HepG2 (cell line): Measurements from ENCODE around the gene KBTBD3. TPM values are rescaled to one million over a fixed set of nuclear protein-coding genes. Genes with fewer than 3 reads are reported as not detected.

Experiments used
- ATAC-seq: fragments of 200-7000 bp; cut with Tn5 transposase; 3 replicates; pipeline ENCODE4 v1.9.1; 2020; ENCODE audit warnings: mild to moderate bottlenecking, moderate library complexity
- BruUV-seq: library from RNA; stranded (reverse); fragments of 400-500 nt; replicated peaks from 2 replicates; lab custom pipeline; 2021; lab: Mats Ljungman, UMichigan
- CTCF ChIA-PET: fragments of 300-600 bp; formaldehyde crosslinking; extraction: SDS; loops from one replicate; lab custom pipeline; 2021; ENCODE audit warnings: low total read pairs, inconsistent platforms, low intra/inter-chr PET ratio; lab: Yijun Ruan, JAX
- POLR2A ChIA-PET: fragments of 350-600 bp; sonication (Branson Sonifier 250); formaldehyde crosslinking; loops from one replicate; lab custom pipeline; 2020; ENCODE audit warnings: antibody characterized with exemption, inconsistent platforms; lab: Yijun Ruan, JAX
- DNase-seq: peaks from one replicate; pipeline ENCODE4 v3.0.0-alpha.2; 2015; ENCODE audit warnings: low spot score
- FAIRE-seq: peaks from 3 replicates; lab custom pipeline; 2011; peaks lifted over from hg19 to GRCh38; lab: Jason Lieb, UNC
- H2AFZ ChIP-seq: one replicate; pipeline ENCODE4 v1.6.1; 2011; ENCODE audit warnings: low read length, inconsistent platforms
- H3K27ac ChIP-seq: fragments of 300-600 bp; 3 replicates; pipeline ENCODE4 v1.8.0; 2011; ENCODE audit warnings: mixed run types, mild to moderate bottlenecking, mixed read lengths, low read length, inconsistent platforms; ENCODE audit not compliant: insufficient read depth; ENCODE audit errors: extremely low read length
- H3K27me3 ChIP-seq, 2 experiments: fragments of 200-600 bp in 1 of 2; 2 replicates in 1 of 2; 3 replicates in 1 of 2; pipeline versions ENCODE4 v1.6.0 to v1.8.0; 2011; ENCODE audit warnings: low read length in 2 of 2, mild to moderate bottlenecking in 2 of 2, moderate library complexity in 2 of 2, inconsistent platforms in 1 of 2; ENCODE audit not compliant: insufficient read depth in 2 of 2, control insufficient read depth in 1 of 2
- H3K36me3 ChIP-seq, 2 experiments: fragments of 200-600 bp in 1 of 2; replicated peaks in 1 of 2; 2 replicates in 1 of 2; 3 replicates in 1 of 2; pipeline versions ENCODE4 v1.5.1 to v1.8.0; 2011; ENCODE audit warnings: low read length in 2 of 2, inconsistent platforms in 1 of 2; ENCODE audit not compliant: insufficient read depth in 2 of 2, control insufficient read depth in 1 of 2
- H3K4me1 ChIP-seq: 2 replicates; pipeline ENCODE4 v1.5.1; 2012; ENCODE audit warnings: low read length, inconsistent platforms; ENCODE audit not compliant: insufficient read depth
- H3K4me2 ChIP-seq: 2 replicates; pipeline ENCODE4 v1.6.0; 2011; ENCODE audit warnings: low read depth, low read length, inconsistent platforms
- H3K4me3 ChIP-seq, 3 experiments: fragments of 200-600 bp in 1 of 3; sonication (generic), shearing (Covaris generic) in 1 of 3; replicated peaks in 1 of 3; 2 replicates each; pipeline ENCODE4 v1.5.1; 2011 to 2016; ENCODE audit warnings: low read length in 3 of 3, inconsistent platforms in 2 of 3, low read depth in 2 of 3, mild to moderate bottlenecking in 2 of 3, control low read depth in 1 of 3, mixed read lengths in 1 of 3; ENCODE audit not compliant: insufficient read depth in 1 of 3
- H3K79me2 ChIP-seq: one replicate; pipeline ENCODE4 v1.6.1; 2011; ENCODE audit warnings: low read length, inconsistent platforms; ENCODE audit not compliant: insufficient read depth
- H3K9ac ChIP-seq: 2 replicates; pipeline ENCODE4 v1.6.0; 2011; ENCODE audit warnings: mild to moderate bottlenecking, low read depth, low read length, inconsistent platforms; ENCODE audit not compliant: insufficient read depth
- H3K9me3 ChIP-seq: 2 replicates; pipeline ENCODE4 v1.5.1; 2012; ENCODE audit warnings: mild to moderate bottlenecking, low read length
- H4K20me1 ChIP-seq: 2 replicates; pipeline ENCODE4 v1.6.0; 2011; ENCODE audit warnings: inconsistent platforms, mild to moderate bottlenecking, low read length, moderate library complexity; ENCODE audit not compliant: insufficient read depth
- FOXA1 ChIP-seq, 2 experiments: fragments of 450-650 bp in 1 of 2; sonication (generic) in 1 of 2; formaldehyde crosslinking in 1 of 2; IDR thresholded peaks; 2 replicates each; pipeline versions ENCODE4 v1.4.0 to v1.6.1; 2016 to 2020; ENCODE audit warnings: missing genetic modification reagents in 1 of 2
- HNRNPLL ChIP-seq: fragments of 200-400 bp; formaldehyde crosslinking; IDR thresholded peaks from 2 replicates; pipeline ENCODE4 v1.6.1; 2017; ENCODE audit warnings: mild to moderate bottlenecking, low read depth, low read length; ENCODE audit not compliant: poor library complexity, severe bottlenecking
- PTBP1 ChIP-seq: fragments of 200-400 bp; formaldehyde crosslinking; IDR thresholded peaks from 2 replicates; pipeline ENCODE4 v1.6.1; 2018; ENCODE audit warnings: low read length, low read depth; ENCODE audit not compliant: poor library complexity, severe bottlenecking
- SRSF1 ChIP-seq: fragments of 200-400 bp; formaldehyde crosslinking; optimal IDR thresholded peaks from 2 replicates; pipeline ENCODE3; 2017; ENCODE audit warnings: mild to moderate bottlenecking, low read depth, low read length, moderate library complexity
- ZMYM2 ChIP-seq: sonication (generic); formaldehyde crosslinking; IDR thresholded peaks from 2 replicates; pipeline ENCODE4 v1.8.0; 2022; ENCODE audit warnings: mild to moderate bottlenecking, missing genetic modification reagents
- ZNF207 ChIP-seq: fragments of 450-650 bp; IDR thresholded peaks from 2 replicates; pipeline ENCODE4 v1.6.1; 2016; ENCODE audit warnings: antibody characterized with exemption, borderline replicate concordance
- ZNF703 ChIP-seq: sonication (generic); formaldehyde crosslinking; IDR thresholded peaks from 2 replicates; pipeline ENCODE4 v1.5.1; 2020; ENCODE audit warnings: missing genetic modification reagents, mild to moderate bottlenecking, moderate library complexity, borderline replicate concordance
- in situ Hi-C: cut with HindIII; loops from 2 replicates; pipeline ENCODE4 v1.10.0; 2017; ENCODE audit warnings: low pct_unique_long_range_greater_than_20kb; ENCODE audit not compliant: extremely low pct_ligation_motif_present
- intact Hi-C: fragments of 100-400 bp; cut with micrococcal nuclease; formaldehyde crosslinking; loops from one replicate; pipeline ENCODE4 v1.10.0; 2022; ENCODE audit not compliant: unreplicated experiment
- polyA plus RNA-seq, 8 experiments: library from polyadenylated mRNA; depleted of rRNA in 3 of 8; stranded (reverse) in 7 of 8; unstranded in 1 of 8; fragments of >200 nt; fragmentation: Illumina TruSeq in 4 of 8; extraction: Trizol in 4 of 8; gene quantifications; 2 replicates each; pipeline versions ENCODE4 v1.2.1 to v1.2.3, GENCODE V29; 2011 to 2016; ENCODE audit warnings: low read depth in 4 of 8, missing spikeins in 1 of 8, mixed read lengths in 1 of 8; ENCODE audit not compliant: insufficient read depth in 1 of 8
- total RNA-seq, 5 experiments: library from RNA; depleted of rRNA; stranded (reverse); fragments of >200 nt; fragmentation: Illumina TruSeq; extraction: Trizol; gene quantifications; 2 replicates each; pipeline ENCODE4 v1.2.3, GENCODE V29; 2016; ENCODE audit warnings: low read depth in 1 of 5
- TF ChIP-seq, protein P1 (sequence below): sonication (generic); formaldehyde crosslinking; IDR thresholded peaks from 2 replicates; pipeline ENCODE4 v1.9.0; 2021; ENCODE audit warnings: missing genetic modification reagents, mild to moderate bottlenecking, borderline replicate concordance
- TF ChIP-seq, protein P2 (sequence below): sonication (generic); formaldehyde crosslinking; IDR thresholded peaks from 2 replicates; pipeline ENCODE4 v1.5.0; 2020; ENCODE audit warnings: missing genetic modification reagents
- TF ChIP-seq, protein P3 (sequence below): IDR thresholded peaks from 2 replicates; pipeline ENCODE4 v1.6.1; 2018; ENCODE audit warnings: missing genetic modification reagents, mild to moderate bottlenecking, missing compliant biosample characterization
- TF ChIP-seq, protein P4 (sequence below): sonication (generic); formaldehyde crosslinking; IDR thresholded peaks from 2 replicates; pipeline ENCODE4 v1.5.1; 2020; ENCODE audit warnings: missing genetic modification reagents, mild to moderate bottlenecking, borderline replicate concordance

The KBTBD3 gene
- total and polyA plus RNA-seq, 2 of the 13 experiments (the other 11 are each of a cell fraction or from before 2014, with no cell fraction given) = 1.8 to 7.4 TPM

DNA sequence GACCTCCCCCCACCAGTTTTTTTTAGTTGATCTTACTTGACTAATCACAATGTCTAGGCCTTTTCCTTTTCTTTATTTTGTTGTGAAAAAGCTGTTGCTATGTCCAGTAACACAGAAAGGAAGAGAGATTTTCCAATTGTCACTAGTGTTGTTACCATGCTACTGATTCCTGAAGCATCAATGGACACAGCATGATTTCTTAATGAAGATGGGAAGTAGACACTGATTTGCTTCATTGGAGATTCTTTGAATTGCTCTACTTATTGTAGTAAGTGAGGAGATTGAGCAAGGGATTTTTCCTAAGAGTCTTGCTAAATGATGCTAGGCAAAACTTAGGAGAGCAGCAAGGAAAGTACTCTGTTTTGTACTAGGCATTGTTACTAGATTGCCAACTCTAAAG, 4.9 kb upstream of the KBTBD3 start:
- H3K4me1 ChIP-seq = peaks cover 41% of the 10 kb centered on the region
- peaks cover 6% of the 10 kb centered on the region; the same call in 1 of the 2 replicates for H4K20me1 ChIP-seq
- TF ChIP-seq, protein P1, sequence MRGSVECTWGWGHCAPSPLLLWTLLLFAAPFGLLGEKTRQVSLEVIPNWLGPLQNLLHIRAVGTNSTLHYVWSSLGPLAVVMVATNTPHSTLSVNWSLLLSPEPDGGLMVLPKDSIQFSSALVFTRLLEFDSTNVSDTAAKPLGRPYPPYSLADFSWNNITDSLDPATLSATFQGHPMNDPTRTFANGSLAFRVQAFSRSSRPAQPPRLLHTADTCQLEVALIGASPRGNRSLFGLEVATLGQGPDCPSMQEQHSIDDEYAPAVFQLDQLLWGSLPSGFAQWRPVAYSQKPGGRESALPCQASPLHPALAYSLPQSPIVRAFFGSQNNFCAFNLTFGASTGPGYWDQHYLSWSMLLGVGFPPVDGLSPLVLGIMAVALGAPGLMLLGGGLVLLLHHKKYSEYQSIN = no peak
- TF ChIP-seq PTBP1 = no peak
- no peak for TF ChIP-seq SRSF1
- TF ChIP-seq, protein P2, sequence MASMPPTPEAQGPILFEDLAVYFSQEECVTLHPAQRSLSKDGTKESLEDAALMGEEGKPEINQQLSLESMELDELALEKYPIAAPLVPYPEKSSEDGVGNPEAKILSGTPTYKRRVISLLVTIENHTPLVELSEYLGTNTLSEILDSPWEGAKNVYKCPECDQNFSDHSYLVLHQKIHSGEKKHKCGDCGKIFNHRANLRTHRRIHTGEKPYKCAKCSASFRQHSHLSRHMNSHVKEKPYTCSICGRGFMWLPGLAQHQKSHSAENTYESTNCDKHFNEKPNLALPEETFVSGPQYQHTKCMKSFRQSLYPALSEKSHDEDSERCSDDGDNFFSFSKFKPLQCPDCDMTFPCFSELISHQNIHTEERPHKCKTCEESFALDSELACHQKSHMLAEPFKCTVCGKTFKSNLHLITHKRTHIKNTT (CRISPR knock-in tag) = no peak
- no peak for TF ChIP-seq ZMYM2 (CRISPR knock-in tag)
- no peak for TF ChIP-seq ZNF703
- no peak for TF ChIP-seq HNRNPLL
- no peak for TF ChIP-seq ZNF207
- no peak for TF ChIP-seq FOXA1 (IDR thresholded peaks at IDR 0.05)
- TF ChIP-seq FOXA1 (CRISPR knock-in tag; IDR thresholded peaks at IDR 0.05) = no peak
- TF ChIP-seq, protein P3, sequence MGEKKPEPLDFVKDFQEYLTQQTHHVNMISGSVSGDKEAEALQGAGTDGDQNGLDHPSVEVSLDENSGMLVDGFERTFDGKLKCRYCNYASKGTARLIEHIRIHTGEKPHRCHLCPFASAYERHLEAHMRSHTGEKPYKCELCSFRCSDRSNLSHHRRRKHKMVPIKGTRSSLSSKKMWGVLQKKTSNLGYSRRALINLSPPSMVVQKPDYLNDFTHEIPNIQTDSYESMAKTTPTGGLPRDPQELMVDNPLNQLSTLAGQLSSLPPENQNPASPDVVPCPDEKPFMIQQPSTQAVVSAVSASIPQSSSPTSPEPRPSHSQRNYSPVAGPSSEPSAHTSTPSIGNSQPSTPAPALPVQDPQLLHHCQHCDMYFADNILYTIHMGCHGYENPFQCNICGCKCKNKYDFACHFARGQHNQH (CRISPR knock-in tag) = no peak
- TF ChIP-seq, protein P4, sequence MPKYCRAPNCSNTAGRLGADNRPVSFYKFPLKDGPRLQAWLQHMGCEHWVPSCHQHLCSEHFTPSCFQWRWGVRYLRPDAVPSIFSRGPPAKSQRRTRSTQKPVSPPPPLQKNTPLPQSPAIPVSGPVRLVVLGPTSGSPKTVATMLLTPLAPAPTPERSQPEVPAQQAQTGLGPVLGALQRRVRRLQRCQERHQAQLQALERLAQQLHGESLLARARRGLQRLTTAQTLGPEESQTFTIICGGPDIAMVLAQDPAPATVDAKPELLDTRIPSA (CRISPR knock-in tag) = no peak
- H2AFZ ChIP-seq = no peak overlapping the region
- no peak overlapping the region for H3K27ac ChIP-seq
- in situ Hi-C loops (no loop called here), intact Hi-C loops (no loop called here)
- no peak for FAIRE-seq
- H3K9me3 ChIP-seq = no peaks in the 10 kb centered on the region
- POLR2A ChIA-PET = no interaction called here
- CTCF ChIA-PET = no interaction called here
- H3K9ac ChIP-seq = no peak overlapping the region
- no peak for ATAC-seq
- no peak overlapping the region for H3K4me3 ChIP-seq
- no peaks in the 10 kb centered on the region; a peak in 1 of 5 replicates for H3K27me3 ChIP-seq
- BruUV-seq = no TSS peak
- DNase-seq = no peak
- peaks cover 3 to 31% of the 10 kb centered on the region in 2 experiments for H3K36me3 ChIP-seq
- 0 out of 2 replicates have a peak overlapping the region, but pooled peaks have one; percentile 26 for H3K4me2 ChIP-seq
- H3K79me2 ChIP-seq = peaks cover 68% of the 10 kb centered on the region
